NCI-H748 (cell line): ENCODE data around the gene RAD51B.

Experiments
- DNase-seq: peaks from one replicate; lab custom pipeline; 2025; ENCODE audit not compliant: unreplicated experiment; lab: John Stamatoyannopoulos, UW

The RAD51B gene

GRCh38 chr14:68684466-68685418 lies 865.2 kb downstream of the RAD51B start:
- no peak for DNase-seq

- DNase-seq = no peak
These were observed 866.0 kb downstream of the RAD51B start for GRCh38 chr14:68685419-68686204.

- no peak for DNase-seq
These were observed 866.6 kb downstream of the RAD51B start for GRCh38 chr14:68686205-68686465.

- DNase-seq = no peak
These were observed 867.1 kb downstream of the RAD51B start for GRCh38 chr14:68686724-68687123.

GRCh38 chr14:68687746-68688145 lies 868.2 kb downstream of the RAD51B start:
- no peak for DNase-seq

- DNase-seq = no peak
These were observed 869.3 kb downstream of the RAD51B start for GRCh38 chr14:68688872-68689371.

- no peak for DNase-seq
These were observed 869.9 kb downstream of the RAD51B start for GRCh38 chr14:68689511-68689910.

GRCh38 chr14:68690089-68690958 lies 870.7 kb downstream of the RAD51B start:
- DNase-seq = no peak

GRCh38 chr14:68691031-68691791 lies 871.6 kb downstream of the RAD51B start:
- DNase-seq = peak; percentile 23

GRCh38 chr14:68691792-68692118 lies 872.2 kb downstream of the RAD51B start:
- DNase-seq = no peak

- DNase-seq = no peak
These were observed 872.6 kb downstream of the RAD51B start for GRCh38 chr14:68692216-68692615.

- no peak for DNase-seq
These were observed 873.6 kb downstream of the RAD51B start for GRCh38 chr14:68692916-68693771.

GRCh38 chr14:68693926-68694325 lies 874.3 kb downstream of the RAD51B start:
- DNase-seq = no peak

- no peak for DNase-seq
These were observed 875.1 kb downstream of the RAD51B start for GRCh38 chr14:68694516-68695235.

GRCh38 chr14:68695326-68695768 lies 875.8 kb downstream of the RAD51B start:
- DNase-seq = no peak

- DNase-seq = no peak
These were observed 876.3 kb downstream of the RAD51B start for GRCh38 chr14:68695856-68696255.

GRCh38 chr14:68696266-68696665 lies 876.7 kb downstream of the RAD51B start:
- DNase-seq = no peak

GRCh38 chr14:68696721-68697495 lies 877.3 kb downstream of the RAD51B start:
- no peak for DNase-seq
